NK-92 (cell line): ENCODE measurements around the gene CORO2A.
"Not testable (repeated sequence)": the region's sequence is repeated elsewhere in the genome, so short reads cannot be mapped to it uniquely, and the experiment has no call there.

Experiments used
- DNase-seq: peaks from one replicate; lab custom pipeline; 2025; ENCODE audit not compliant: unreplicated experiment; lab: John Stamatoyannopoulos, UW

The CORO2A gene

GRCh38 chr9:98193336-98193944 is 1.0 kb upstream of the CORO2A start:
- no peak for DNase-seq

DNA sequence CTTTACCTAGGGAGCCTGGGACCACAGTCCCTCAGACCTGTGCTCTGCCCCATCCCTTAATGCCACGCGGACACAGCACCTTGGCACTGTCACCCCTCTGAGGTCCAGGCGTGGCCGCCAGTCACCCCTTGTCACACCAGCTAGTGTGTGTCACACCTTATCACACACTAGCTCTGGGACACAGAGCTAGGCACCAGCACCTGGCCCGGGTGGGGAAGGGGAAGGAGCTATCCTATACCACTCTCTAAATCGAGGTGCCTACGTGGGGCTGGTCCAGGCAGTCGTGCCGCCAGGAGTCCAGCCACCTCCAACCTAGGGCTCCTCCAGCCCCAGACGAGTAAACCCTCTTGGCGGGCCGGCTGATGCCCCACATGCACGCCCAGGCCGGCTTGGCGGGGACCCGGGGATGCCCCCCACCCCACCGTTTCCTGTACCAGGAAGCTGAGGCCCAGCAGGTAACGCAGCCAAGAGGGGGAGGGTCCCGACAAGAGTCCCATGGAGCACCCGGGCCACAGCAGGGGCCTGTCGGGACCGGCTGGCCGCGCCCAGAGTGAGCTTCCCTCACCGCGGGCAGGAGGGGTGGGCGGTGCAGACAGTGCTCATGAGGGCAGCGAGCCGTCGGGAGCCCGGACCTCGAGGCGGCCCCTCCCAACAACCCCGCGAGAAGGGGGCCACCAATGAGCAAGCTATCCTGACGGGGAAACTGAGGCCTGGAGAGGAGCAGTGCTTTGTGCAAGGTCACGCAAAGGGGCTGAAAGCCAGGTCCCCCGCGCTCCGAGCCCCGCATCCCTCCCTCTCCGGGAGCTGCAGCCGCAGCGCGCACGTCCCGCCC is 550 bp downstream of the CORO2A start:
- no peak for DNase-seq

DNA sequence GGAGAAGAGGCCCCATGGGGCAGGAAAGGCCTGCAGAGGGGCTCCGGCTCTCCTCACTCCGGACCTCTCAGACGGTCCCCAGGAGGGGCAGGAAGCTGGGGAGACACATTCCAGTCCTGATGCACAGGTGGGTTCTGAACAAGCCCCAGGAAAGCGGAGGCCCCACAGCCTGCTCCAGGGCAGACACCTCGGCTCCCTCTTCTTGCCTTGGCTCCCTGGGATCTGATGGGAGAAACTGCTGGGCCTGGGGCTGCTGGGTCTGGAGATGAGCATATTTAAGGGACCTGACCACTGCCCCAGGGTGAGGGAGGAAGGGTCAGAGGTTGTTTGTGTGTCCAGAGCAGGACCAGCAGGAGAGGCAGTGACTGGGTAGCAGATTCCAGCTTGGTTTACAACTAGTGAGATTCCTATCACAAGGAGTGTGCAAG is 1.2 kb downstream of the CORO2A start:
- DNase-seq, result no peak

DNA sequence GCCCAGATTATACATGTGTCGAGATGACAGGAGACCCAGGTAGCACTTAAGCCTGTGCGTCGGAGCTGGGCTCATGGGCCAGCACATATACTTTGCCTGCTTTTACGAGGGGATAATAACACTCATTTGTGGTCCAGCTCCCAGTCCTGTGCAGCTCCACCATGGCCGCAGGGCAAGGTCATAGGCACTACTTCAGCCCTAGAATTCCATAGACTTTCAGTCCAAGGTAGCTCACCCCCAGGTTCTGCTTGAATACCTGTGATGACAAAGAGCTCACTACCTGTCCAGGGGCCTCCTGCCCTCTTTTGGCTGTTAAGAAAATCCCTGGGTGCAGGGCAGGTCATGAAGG is 1.7 kb downstream of the CORO2A start:
- DNase-seq, result no peak

- no peak for DNase-seq
These were observed 3.0 kb downstream of the CORO2A start for GRCh38 chr9:98189412-98189811.

GRCh38 chr9:98187926-98188325 is 4.5 kb downstream of the CORO2A start:
- no peak for DNase-seq

DNA sequence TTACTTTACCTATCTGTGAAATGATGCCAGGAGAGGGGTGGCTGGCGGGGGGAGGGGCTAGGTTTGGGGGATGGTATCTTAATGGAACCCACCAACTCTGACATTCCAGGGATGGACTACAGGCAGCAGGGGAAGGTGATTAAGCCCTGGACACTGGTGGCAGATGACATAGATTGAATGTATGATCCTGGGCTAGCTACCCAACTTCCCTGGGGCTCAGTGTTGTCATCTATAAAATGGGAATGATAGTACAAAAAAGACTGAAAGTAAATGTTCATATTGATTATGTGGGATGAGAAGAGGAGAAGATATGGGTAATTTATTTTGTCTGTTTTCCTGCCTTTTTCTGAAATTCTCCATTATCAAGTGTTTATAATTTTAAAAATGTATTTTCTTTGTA is 6.2 kb downstream of the CORO2A start:
- no peak for DNase-seq

DNA sequence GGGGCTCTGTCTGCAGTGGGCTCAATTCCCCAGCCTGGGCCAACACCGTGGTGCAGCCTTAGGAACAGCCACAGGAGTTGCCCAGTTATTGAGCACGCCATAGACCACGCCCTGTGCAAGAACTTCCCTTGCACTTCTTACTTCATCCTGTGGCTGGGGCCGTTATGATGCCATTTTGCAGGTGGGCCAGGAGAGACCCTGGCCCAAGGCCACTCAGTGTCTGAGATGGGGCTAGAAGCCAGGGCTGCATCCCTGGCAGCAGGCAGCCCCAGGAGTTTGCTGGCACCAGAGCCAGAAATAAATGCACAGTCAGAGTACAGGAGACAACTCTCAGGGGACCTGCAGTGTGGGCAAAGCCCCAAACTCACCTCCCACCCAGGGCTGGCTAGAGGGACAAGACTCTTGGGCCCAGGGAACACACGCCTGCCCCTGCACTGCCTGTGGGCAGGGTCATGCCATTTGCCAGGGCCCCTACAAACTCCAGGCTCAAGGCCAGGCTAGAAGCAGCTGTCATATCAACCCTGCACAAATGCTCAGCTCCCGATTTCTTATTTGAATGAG is 6.7 kb downstream of the CORO2A start:
- no peak for DNase-seq

GRCh38 chr9:98185021-98185567 is 7.3 kb downstream of the CORO2A start:
- no peak for DNase-seq

- DNase-seq, result no peak
These were observed 8.1 kb downstream of the CORO2A start for GRCh38 chr9:98184326-98184725.

- no peak for DNase-seq
These were observed 9.4 kb downstream of the CORO2A start for GRCh38 chr9:98182889-98183599.

- DNase-seq, result no peak
These were observed 10.2 kb downstream of the CORO2A start for GRCh38 chr9:98182069-98182820.

DNA sequence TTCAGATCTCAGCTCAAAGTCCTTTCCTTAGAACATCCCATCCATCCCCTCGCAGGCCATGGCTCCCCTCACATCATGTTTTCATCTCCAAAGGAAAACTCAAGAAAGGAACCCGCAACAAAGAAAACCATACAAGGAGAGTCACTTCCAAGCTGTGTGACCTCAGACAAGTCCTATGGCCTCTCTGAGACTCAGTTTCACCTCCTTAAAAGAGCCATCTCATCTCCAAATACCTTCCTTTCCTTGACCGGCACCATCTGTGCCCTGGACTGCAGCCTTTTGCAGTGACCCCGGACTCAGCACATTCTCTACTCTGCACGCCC is 10.7 kb downstream of the CORO2A start:
- no peak for DNase-seq

- DNase-seq, result no peak
These were observed 11.4 kb downstream of the CORO2A start for GRCh38 chr9:98180996-98181395.

DNA sequence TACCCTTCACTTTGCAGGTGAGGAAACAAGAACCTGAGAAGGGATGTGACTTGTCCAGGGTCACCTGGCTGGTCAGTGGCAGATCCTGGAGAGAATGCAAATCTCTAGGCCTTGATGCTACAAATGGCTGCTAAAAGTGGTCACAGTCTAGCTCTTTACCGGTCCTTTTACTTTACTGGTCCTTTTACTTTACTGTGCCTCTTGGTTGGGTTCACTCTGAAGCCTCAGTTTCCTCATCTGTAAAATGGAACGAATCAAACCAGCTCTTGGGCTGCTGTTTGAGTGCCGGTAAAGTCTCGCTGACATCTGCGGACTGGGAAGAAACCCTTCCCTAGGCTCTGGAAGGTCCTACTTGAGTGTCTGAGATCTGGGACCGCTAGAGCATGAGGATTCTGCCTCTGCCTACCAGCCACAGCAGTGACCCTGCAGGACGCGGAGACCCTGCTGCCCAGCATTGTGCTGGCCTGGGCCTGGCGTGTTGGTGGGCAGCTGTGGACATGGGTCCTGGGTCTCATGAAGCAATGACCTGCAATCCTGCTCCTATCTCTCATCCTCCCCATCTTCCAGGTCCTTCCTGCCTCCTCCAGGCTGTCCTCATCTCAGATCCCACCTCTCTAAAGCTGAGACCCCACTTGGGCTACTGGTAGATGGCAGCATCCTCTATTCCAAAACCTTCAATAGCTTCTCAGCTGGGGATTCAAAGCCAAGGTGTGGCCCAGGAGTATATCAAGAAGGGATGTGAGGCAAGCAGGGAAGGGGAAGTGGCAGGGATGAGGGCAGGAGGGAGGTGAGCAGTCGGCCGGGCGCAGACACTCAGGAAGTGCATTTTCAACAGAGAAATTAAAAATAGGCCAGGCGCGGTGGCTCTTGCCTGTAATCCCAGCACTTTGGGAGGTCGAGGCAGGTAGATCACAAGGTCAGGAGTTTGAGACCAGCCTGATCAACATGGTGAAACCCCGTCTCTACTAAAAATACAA is 13.3 kb downstream of the CORO2A start:
- DNase-seq, result no peak

- no peak for DNase-seq
These were observed 15.8 kb downstream of the CORO2A start for GRCh38 chr9:98176391-98177259.

DNA sequence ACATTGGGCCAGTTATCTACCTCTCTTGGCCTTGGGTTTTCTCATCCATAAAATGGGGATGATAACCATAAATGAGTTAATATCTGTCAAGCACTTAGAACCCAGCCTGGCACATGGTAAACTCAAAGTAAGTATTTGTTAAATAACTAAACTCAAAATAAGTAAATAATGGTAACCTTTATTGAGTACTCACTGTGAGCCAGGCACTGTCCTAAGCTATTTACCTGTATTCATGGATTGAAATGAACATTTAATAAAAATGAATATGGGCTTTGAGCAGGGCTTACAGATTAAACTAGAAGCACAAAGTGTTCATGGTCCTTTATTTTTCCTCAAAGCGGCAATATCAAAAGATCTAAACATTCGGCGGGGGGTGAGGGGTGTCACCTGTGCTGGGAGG is 16.7 kb downstream of the CORO2A start:
- no peak for DNase-seq

- DNase-seq, result no peak
These were observed 17.3 kb downstream of the CORO2A start for GRCh38 chr9:98175028-98175569.

DNA sequence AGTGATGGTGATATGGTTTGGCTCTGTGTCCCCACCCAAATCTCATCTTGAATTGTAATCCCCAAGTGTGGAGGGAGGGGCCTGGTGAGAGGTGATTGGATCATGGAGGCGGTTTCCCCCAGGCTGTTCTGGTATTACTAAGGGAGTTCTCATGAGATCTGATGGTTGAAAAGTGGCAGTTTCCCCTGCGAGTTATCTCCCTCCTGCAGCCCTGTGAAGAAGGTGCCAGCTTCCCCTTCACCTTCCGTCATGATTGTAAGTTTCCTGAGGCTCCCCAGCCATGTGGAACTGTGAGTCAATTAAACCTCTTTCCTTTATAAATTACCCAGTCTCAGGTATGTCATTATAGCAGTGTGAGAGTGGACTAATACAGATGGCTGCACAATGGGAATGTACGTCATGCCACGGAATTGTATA is 17.9 kb downstream of the CORO2A start:
- DNase-seq, result not testable (repeated sequence)
